ENCODE measurements around the gene MDC1. TPM values are rescaled to one million over a fixed set of nuclear protein-coding genes. Genes with fewer than 3 reads are reported as not detected.

MDC1 gene
- total and polyA plus RNA-seq, 2 of the 13 experiments (the other 11 are each of a cell fraction or from before 2014, with no cell fraction given): 8.4 to 14.0 TPM

- no peak overlapping the region for H3K4me3 ChIP-seq (replicated peaks in 1 of 3; ENCODE audit: insufficient read depth in 1 of 3, low read depth in 2 of 3, low read length in 3 of 3)
- FAIRE-seq: no peak
- no peak overlapping the region for H3K9ac ChIP-seq (ENCODE audit: insufficient read depth, low read depth, low read length)
- 90% methylated on average over 21 of the region's 21 CpGs for WGBS (ENCODE audit: low lambda C conversion rate)
- DNase-seq (ENCODE audit: low spot score): no peak
- TF ChIP-seq GABPB1 (CRISPR knock-in tag; IDR thresholded peaks at IDR 0.05) (no peak), ZNF44 (CRISPR knock-in tag; IDR thresholded peaks at IDR 0.05) (no peak), ZNF530 (CRISPR knock-in tag; IDR thresholded peaks at IDR 0.05; ENCODE audit: low read depth) (no peak), KDM5B (CRISPR knock-in tag; IDR thresholded peaks at IDR 0.05; ENCODE audit: borderline replicate concordance) (no peak), ZNF17 (CRISPR knock-in tag; IDR thresholded peaks at IDR 0.05) (no peak), ZNF549 (CRISPR knock-in tag; IDR thresholded peaks at IDR 0.05) (no peak), THAP11 (CRISPR knock-in tag; IDR thresholded peaks at IDR 0.05) (no peak)
- ChIA-PET CTCF (ENCODE audit: low intra/inter-chr PET ratio, low total read pairs) (interaction anchor here (1.0 to 3.5 kb wide), 2 partner anchors 38 kb away, joined by 4 to 11 read pairs; no protein-coding TSS in a partner anchor), POLR2A (interaction anchor here (2.5 kb wide), 1 partner anchor 37 kb away, joined by 10 read pairs; no protein-coding TSS in a partner anchor)
- no TSS peak for BruUV-seq (replicated peaks)
- no peak overlapping the region for H3K27ac ChIP-seq (ENCODE audit: extremely low read length, insufficient read depth, low read length)
- no peaks in the 10 kb centered on the region for H3K36me3 ChIP-seq (replicated peaks in 1 of 2; ENCODE audit: control insufficient read depth in 1 of 2, insufficient read depth in 2 of 2, low read length in 2 of 2)
- ATAC-seq: no peak
- no peaks in the 10 kb centered on the region for H3K9me3 ChIP-seq (ENCODE audit: low read length)
- intact Hi-C loops (cut with micrococcal nuclease; ENCODE audit: unreplicated experiment): no loop called here
- no peak overlapping the region for H2AFZ ChIP-seq (ENCODE audit: low read length)
- H3K4me1 ChIP-seq (ENCODE audit: insufficient read depth, low read length): peaks cover 71% of the 10 kb centered on the region
- no peaks in the 10 kb centered on the region for H3K27me3 ChIP-seq (ENCODE audit: control insufficient read depth in 1 of 2, insufficient read depth in 2 of 2, low read length in 2 of 2)
- H4K20me1 ChIP-seq (ENCODE audit: insufficient read depth, low read length): no peaks in the 10 kb centered on the region
- H3K4me2 ChIP-seq (ENCODE audit: low read depth, low read length): peak overlapping the region; percentile 48; the same call in 1 of the 2 replicates
- in situ Hi-C loops (cut with HindIII; ENCODE audit: extremely low pct_ligation_motif_present, low pct_unique_long_range_greater_than_20kb): loop anchor here (25.0 kb wide), 1 partner anchor 403 kb away; no protein-coding TSS in a partner anchor
- H3K79me2 ChIP-seq (ENCODE audit: insufficient read depth, low read length): no peaks in the 10 kb centered on the region
Measured at GRCh38 chr6:30684386-30685156, 32.5 kb downstream of the MDC1 start.

GRCh38 chr6:30683980-30684338 lies 33.1 kb downstream of the MDC1 start:
- POLR2A ChIA-PET: interaction anchor here (2.4 to 2.5 kb wide), 2 partner anchors 11 to 38 kb away, joined by 6 to 10 read pairs; partner anchors contain the start of gene DHX16
- H2AFZ ChIP-seq (ENCODE audit: low read length): no peak overlapping the region
- no peak for FAIRE-seq
- no peak overlapping the region for H3K27ac ChIP-seq (ENCODE audit: extremely low read length, insufficient read depth, low read length)
- no peaks in the 10 kb centered on the region for H3K36me3 ChIP-seq (replicated peaks in 1 of 2; ENCODE audit: control insufficient read depth in 1 of 2, insufficient read depth in 2 of 2, low read length in 2 of 2)
- H3K9me3 ChIP-seq (ENCODE audit: low read length): no peaks in the 10 kb centered on the region
- no peak overlapping the region; a peak in 1 of 6 replicates for H3K4me3 ChIP-seq (replicated peaks in 1 of 3; ENCODE audit: insufficient read depth in 1 of 3, low read depth in 2 of 3, low read length in 3 of 3)
- intact Hi-C loops (cut with micrococcal nuclease; ENCODE audit: unreplicated experiment) (no loop called here), in situ Hi-C loops (cut with HindIII; ENCODE audit: extremely low pct_ligation_motif_present, low pct_unique_long_range_greater_than_20kb) (loop anchor here (25.0 kb wide), 1 partner anchor 403 kb away; no protein-coding TSS in a partner anchor)
- peak overlapping the region; percentile 17; the same call in 1 of the 2 replicates for H3K9ac ChIP-seq (ENCODE audit: insufficient read depth, low read depth, low read length)
- no TSS peak for BruUV-seq (replicated peaks)
- no peaks in the 10 kb centered on the region for H4K20me1 ChIP-seq (ENCODE audit: insufficient read depth, low read length)
- CTCF ChIA-PET (ENCODE audit: low intra/inter-chr PET ratio, low total read pairs): interaction anchor here (3.5 kb wide), 1 partner anchor 39 kb away, joined by 11 read pairs; no protein-coding TSS in a partner anchor
- peak overlapping the region; percentile 48; the same call in 1 of the 2 replicates for H3K4me2 ChIP-seq (ENCODE audit: low read depth, low read length)
- peaks cover 71% of the 10 kb centered on the region for H3K4me1 ChIP-seq (ENCODE audit: insufficient read depth, low read length)
- no peaks in the 10 kb centered on the region for H3K79me2 ChIP-seq (ENCODE audit: insufficient read depth, low read length)
- DNase-seq (ENCODE audit: low spot score): no peak
- WGBS (ENCODE audit: low lambda C conversion rate): 86% methylated on average over 2 of the region's 2 CpGs
- no peak for ATAC-seq
- no peaks in the 10 kb centered on the region for H3K27me3 ChIP-seq (ENCODE audit: control insufficient read depth in 1 of 2, insufficient read depth in 2 of 2, low read length in 2 of 2)
- TF ChIP-seq MED1 (CRISPR knock-in tag; IDR thresholded peaks at IDR 0.05) (no peak), ZNF780A (CRISPR knock-in tag; IDR thresholded peaks at IDR 0.05) (no peak), PRDM15 (CRISPR knock-in tag; IDR thresholded peaks at IDR 0.05) (no peak), FOXJ3 (CRISPR knock-in tag; IDR thresholded peaks at IDR 0.05; ENCODE audit: borderline replicate concordance) (no peak), MTERF4 (CRISPR knock-in tag; IDR thresholded peaks at IDR 0.05) (no peak)

All from HepG2 (cell line).